ENCODE data around the gene RPS28. TPM values are rescaled to one million over a fixed set of nuclear protein-coding genes. Genes with fewer than 3 reads are reported as not detected.
A peak's percentile ranks its signal among the peaks of the same experiment; 100 is the strongest.

RPS28 gene
- total RNA-seq, 1 donor from 2014 or later, result 1,645 TPM

DNA sequence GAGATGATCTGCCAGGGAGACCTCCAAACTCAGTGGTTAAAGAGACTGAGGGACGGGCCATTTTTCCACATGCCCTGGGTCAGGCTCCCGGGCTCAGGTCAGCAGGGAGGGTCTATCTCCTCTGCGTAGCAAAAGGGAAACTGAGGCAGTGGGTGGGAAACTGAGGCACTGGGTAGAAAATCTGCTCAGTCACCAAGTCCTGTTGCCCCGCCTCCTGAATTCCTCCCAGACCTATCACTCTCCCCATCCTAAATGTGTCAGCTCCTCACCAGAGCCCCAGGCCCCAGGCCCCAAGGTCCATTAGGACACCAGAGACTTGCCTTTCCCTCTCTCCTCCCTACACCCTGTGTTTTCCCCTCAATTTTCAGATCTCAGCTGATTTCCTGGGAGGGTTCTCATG, 15.5 kb upstream of the RPS28 start:
- H3K36me3 ChIP-seq, result peaks cover 7% of the 10 kb centered on the region
- no peaks in the 10 kb centered on the region for H3K9me3 ChIP-seq
- peaks cover 21% of the 10 kb centered on the region for H3K4me1 ChIP-seq
- TF ChIP-seq, protein P1, sequence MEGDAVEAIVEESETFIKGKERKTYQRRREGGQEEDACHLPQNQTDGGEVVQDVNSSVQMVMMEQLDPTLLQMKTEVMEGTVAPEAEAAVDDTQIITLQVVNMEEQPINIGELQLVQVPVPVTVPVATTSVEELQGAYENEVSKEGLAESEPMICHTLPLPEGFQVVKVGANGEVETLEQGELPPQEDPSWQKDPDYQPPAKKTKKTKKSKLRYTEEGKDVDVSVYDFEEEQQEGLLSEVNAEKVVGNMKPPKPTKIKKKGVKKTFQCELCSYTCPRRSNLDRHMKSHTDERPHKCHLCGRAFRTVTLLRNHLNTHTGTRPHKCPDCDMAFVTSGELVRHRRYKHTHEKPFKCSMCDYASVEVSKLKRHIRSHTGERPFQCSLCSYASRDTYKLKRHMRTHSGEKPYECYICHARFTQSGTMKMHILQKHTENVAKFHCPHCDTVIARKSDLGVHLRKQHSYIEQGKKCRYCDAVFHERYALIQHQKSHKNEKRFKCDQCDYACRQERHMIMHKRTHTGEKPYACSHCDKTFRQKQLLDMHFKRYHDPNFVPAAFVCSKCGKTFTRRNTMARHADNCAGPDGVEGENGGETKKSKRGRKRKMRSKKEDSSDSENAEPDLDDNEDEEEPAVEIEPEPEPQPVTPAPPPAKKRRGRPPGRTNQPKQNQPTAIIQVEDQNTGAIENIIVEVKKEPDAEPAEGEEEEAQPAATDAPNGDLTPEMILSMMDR (IDR thresholded peaks at IDR 0.05), result no peak
- peak overlapping the region; percentile 48 for H3K27ac ChIP-seq
- peak; percentile 40 for DNase-seq
- H3K27me3 ChIP-seq, result no peaks in the 10 kb centered on the region
- intact Hi-C loops (cut with DNase I), result no loop called here
- no peak for ATAC-seq
- H3K4me3 ChIP-seq, result no peak overlapping the region

DNA sequence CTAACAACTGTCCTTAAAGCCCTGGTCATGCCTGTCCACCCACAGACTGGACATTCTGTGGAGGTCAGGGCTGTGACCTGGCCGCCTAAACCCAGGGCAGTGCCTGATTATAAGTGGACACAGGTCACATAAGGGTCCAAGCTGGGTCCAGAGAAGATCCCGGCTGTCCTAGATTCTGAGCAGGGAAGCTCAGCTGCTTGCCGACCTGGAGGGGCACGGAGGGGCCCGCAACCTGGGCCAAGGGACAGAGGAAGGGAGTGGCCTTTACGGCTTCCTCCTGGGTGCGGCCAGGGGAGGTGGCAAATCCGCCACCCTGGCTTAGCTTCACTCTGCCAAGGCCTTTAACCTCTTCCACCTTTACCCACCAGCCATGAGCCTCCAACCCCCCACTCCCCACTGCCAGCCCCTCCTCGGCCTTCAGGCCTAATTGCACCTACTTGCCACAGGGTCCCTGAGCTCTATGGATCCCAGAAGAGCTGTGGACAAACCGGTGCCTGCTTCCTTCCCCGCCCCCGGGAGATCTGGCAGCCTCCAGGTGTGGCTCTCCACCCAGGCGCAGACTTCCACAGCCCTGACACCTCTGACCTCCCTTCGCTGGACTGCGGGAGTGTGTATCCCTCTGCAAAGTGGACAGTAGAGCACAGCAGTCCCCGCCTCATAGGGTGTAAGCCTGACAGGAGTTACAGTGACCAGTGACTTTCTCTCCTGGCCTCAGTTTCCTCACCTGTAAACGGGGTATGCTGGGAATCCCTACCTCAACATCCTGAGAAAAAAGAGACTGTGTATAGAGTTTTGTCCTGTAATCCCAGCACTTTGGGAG, 14.9 kb upstream of the RPS28 start:
- H3K9me3 ChIP-seq, result no peaks in the 10 kb centered on the region
- ATAC-seq (no peak), DNase-seq (peak; percentile 61)
- H3K4me1 ChIP-seq, result peaks cover 21% of the 10 kb centered on the region
- H3K36me3 ChIP-seq, result peaks cover 14% of the 10 kb centered on the region
- peak overlapping the region; percentile 48 for H3K27ac ChIP-seq
- H3K4me3 ChIP-seq, result peak overlapping the region; percentile 72
- intact Hi-C loops (cut with DNase I), result no loop called here
- TF ChIP-seq, protein P1 (IDR thresholded peaks at IDR 0.05), result no peak
- no peaks in the 10 kb centered on the region for H3K27me3 ChIP-seq

DNA sequence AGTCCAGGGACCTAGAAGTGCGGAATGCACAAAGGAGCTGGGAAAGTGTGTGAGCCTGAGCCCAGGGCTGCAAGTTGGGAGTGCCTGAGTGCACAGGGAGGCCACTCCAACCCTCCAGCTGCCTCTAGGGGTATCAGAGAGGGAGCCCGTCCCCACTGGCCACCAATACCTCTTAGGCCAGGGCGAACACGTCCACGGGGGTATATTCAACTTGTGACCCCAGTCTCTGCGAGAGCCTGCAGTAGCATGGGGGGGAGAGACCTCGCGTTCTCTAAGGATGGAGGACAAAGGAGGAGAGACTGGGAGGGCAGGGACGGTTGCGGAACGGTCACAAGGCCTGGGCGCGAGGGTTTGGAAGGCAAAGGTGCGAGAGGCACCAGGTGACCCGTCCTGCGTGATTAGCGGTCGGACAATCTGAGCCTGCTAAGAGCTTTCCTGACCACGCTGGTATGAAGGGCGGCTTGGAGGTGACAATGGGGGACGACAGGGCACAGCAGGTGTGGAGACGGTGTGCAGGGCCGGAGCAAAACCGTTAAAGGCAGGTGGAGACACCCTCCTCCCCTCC, 13.8 kb upstream of the RPS28 start:
- H3K27me3 ChIP-seq, result no peaks in the 10 kb centered on the region
- no peaks in the 10 kb centered on the region for H3K9me3 ChIP-seq
- intact Hi-C loops (cut with DNase I), result no loop called here
- peak overlapping the region; percentile 72 for H3K4me3 ChIP-seq
- DNase-seq (no peak), ATAC-seq (no peak)
- TF ChIP-seq, protein P1 (IDR thresholded peaks at IDR 0.05), result no peak
- H3K27ac ChIP-seq, result peak overlapping the region; percentile 77
- H3K36me3 ChIP-seq, result peaks cover 22% of the 10 kb centered on the region
- H3K4me1 ChIP-seq, result peaks cover 27% of the 10 kb centered on the region

DNA sequence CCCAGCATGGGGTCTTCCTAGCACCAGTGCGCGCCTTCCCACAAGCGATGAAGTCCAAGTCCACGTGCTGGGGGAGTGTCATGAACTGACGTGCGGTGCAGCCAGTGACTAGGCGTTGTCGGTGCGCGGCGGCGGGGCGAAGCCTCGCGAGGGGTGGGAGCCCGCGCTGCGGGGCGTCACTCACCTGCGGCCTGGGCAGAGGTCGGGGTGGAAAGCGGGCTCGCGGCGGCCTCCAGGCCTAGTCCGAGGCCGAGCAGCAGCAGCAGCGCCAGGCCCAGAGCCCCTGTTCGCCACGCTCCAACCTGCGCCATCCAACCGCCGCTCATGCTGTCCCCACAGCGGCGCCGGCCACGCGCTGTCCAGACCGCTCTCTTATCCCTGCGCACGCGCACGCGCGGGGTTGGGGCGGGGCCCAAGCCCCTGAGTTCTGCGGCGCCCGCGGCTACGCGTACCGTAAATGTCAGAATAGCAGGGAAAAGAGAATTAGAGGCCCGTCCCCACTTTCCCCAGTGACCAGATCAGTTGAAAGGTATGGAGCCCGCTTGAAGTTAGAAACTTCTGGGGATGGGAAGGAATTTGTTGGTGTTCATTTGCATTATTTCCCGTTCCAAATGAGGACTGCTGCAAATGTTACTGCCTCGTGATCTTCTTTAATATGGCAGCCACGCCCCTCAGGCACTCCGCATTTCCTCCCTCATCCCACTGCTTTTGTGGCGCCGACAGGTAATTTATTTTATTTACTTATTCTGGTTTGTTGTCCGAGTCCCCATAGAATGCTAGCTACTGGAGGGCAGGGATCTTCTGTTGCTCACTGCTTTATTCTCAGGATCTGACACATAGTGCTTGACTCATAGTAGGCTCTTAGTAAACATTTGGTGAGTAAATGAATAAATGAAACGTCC, 13.1 kb upstream of the RPS28 start, which contains the start of gene CD320:
Gene CD320, minus strand, starts transcription at position 394 of the 902 bp plus-strand sequence. Its CDS starts 68 bp downstream, at position 326.
- DNase-seq (peak; percentile 95), ATAC-seq (peak; percentile 94)
- H3K9me3 ChIP-seq, result no peaks in the 10 kb centered on the region
- peak within 1 kb of the TSS; percentile 72 for H3K4me3 ChIP-seq
- no peaks in the 10 kb centered on the region for H3K27me3 ChIP-seq
- H3K27ac ChIP-seq, result peak within 1 kb of the TSS; percentile 77
- TF ChIP-seq, protein P1 (IDR thresholded peaks at IDR 0.05), result no peak
- intact Hi-C loops (cut with DNase I), result no loop called here
- peaks cover 27% of the 10 kb centered on the region for H3K4me1 ChIP-seq
- peaks cover 23% of the 10 kb centered on the region for H3K36me3 ChIP-seq

DNA sequence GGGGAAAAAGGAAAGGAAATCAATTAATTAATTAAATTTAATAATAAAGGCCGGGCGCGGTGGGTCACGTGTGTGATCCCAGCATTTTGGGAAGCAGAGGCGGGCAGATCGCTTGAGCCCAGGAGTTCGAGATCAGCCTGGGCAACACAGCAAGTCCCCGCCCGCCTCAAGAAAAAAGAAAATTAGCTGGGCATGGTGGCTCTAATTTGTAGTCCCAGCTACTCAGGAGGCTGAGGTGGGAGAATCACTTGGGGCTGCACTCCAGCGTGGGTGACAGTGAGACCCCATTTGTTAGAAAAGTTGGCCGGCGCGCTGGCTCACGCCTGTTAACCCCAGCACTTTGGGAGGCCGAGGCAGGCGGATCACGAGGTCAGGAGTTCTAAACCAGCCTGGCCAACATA, 12.4 kb upstream of the RPS28 start:
- H3K9me3 ChIP-seq, result no peaks in the 10 kb centered on the region
- peak overlapping the region; percentile 77 for H3K27ac ChIP-seq
- DNase-seq (no peak), ATAC-seq (no peak)
- TF ChIP-seq, protein P1 (IDR thresholded peaks at IDR 0.05), result no peak
- peak overlapping the region; percentile 72 for H3K4me3 ChIP-seq
- H3K36me3 ChIP-seq, result peaks cover 23% of the 10 kb centered on the region
- no peaks in the 10 kb centered on the region for H3K27me3 ChIP-seq
- peaks cover 27% of the 10 kb centered on the region for H3K4me1 ChIP-seq
- intact Hi-C loops (cut with DNase I), result no loop called here
